PC-3 (cell line): Measurements from ENCODE around the gene COQ10A. TPM values are rescaled to one million over a fixed set of nuclear protein-coding genes. Genes with fewer than 3 reads are reported as not detected.

ENCODE experiments used
- ATAC-seq: fragments of 200-7000 bp; cut with Tn5 transposase; 2 replicates; pipeline ENCODE4 v1.9.1; 2020; ENCODE audit warnings: mild to moderate bottlenecking, moderate library complexity
- BruUV-seq: library from RNA; stranded (reverse); fragments of 400-500 nt; replicated peaks from 2 replicates; lab custom pipeline; 2021; lab: Mats Ljungman, UMichigan
- CTCF ChIA-PET: fragments of 300-600 bp; sonication (Branson Sonifier 250); formaldehyde crosslinking; loops from one replicate; lab custom pipeline; 2022; ENCODE audit warnings: antibody characterized with exemption; lab: Charles Lee
- POLR2A ChIA-PET: fragments of 300-600 bp; sonication (Branson Sonifier 250); formaldehyde crosslinking; loops from one replicate; lab custom pipeline; 2022; ENCODE audit warnings: antibody characterized with exemption; ENCODE audit not compliant: unreplicated experiment; lab: Charles Lee
- DNase-seq: peaks from one replicate; pipeline ENCODE4 v3.0.0-alpha.2; 2015
- H2AFZ ChIP-seq: fragments of 300-600 bp; sonication (generic); 2 replicates; pipeline ENCODE4 v1.6.0; 2016; ENCODE audit warnings: antibody characterized with exemption, low read length
- H3F3A ChIP-seq: fragments of 300-600 bp; sonication (generic); one replicate; pipeline ENCODE4 v1.6.0; 2017; ENCODE audit warnings: antibody characterized with exemption, low read length, control low read depth, mild to moderate bottlenecking; ENCODE audit not compliant: unreplicated experiment
- H3K27ac ChIP-seq: fragments of 300-600 bp; sonication (generic); 2 replicates; pipeline ENCODE4 v1.5.1; 2016; ENCODE audit warnings: mild to moderate bottlenecking, low read length
- H3K27me3 ChIP-seq: fragments of 300-600 bp; sonication (generic); 2 replicates; pipeline ENCODE4 v1.6.1; 2016; ENCODE audit warnings: low read length, mixed read lengths
- H3K36me3 ChIP-seq: fragments of 300-600 bp; sonication (generic); 2 replicates; pipeline ENCODE4 v1.6.1; 2016; ENCODE audit warnings: low read depth, mixed run types, low read length, mixed read lengths
- H3K4me1 ChIP-seq: fragments of 300-600 bp; sonication (generic); 2 replicates; pipeline ENCODE4 v1.5.1; 2016; ENCODE audit warnings: low read length; ENCODE audit not compliant: insufficient read depth
- H3K4me2 ChIP-seq: fragments of 300-600 bp; sonication (generic); 2 replicates; pipeline ENCODE4 v1.6.0; 2016; ENCODE audit warnings: low read length
- H3K4me3 ChIP-seq: fragments of 300-600 bp; sonication (generic); 2 replicates; pipeline ENCODE4 v1.5.1; 2016; ENCODE audit warnings: mild to moderate bottlenecking, low read length, mixed read lengths
- H3K79me2 ChIP-seq: fragments of 300-600 bp; sonication (generic); 2 replicates; pipeline ENCODE4 v1.6.1; 2017; ENCODE audit warnings: low read length, mixed read lengths
- H3K9ac ChIP-seq: fragments of 300-600 bp; sonication (generic); 2 replicates; pipeline ENCODE4 v1.6.0; 2016; ENCODE audit warnings: mild to moderate bottlenecking, low read length
- H3K9me2 ChIP-seq: fragments of 300-600 bp; sonication (generic); replicated peaks from 2 replicates; pipeline ENCODE4 v1.6.1; 2016; ENCODE audit warnings: mixed run types, low read length, mixed read lengths
- H3K9me3 ChIP-seq: fragments of 300-600 bp; sonication (generic); 2 replicates; pipeline ENCODE4 v1.6.1; 2016; ENCODE audit warnings: low read length, mixed read lengths
- H4K20me1 ChIP-seq: fragments of 300-600 bp; sonication (generic); 2 replicates; pipeline ENCODE4 v1.6.1; 2016; ENCODE audit warnings: low read length, mixed read lengths
- EZH2 ChIP-seq: fragments of 300-600 bp; sonication (generic); IDR thresholded peaks from one replicate; pipeline ENCODE4 v1.6.1; 2017; ENCODE audit warnings: antibody characterized with exemption, mild to moderate bottlenecking, low read length; ENCODE audit not compliant: unreplicated experiment
- EZH2phosphoT487 ChIP-seq: fragments of 300-600 bp; sonication (generic); IDR thresholded peaks from 2 replicates; pipeline ENCODE4 v1.6.1; 2018; ENCODE audit warnings: mild to moderate bottlenecking, antibody characterized with exemption, low read length, borderline replicate concordance
- intact Hi-C: fragments of 100-400 bp; cut with micrococcal nuclease; formaldehyde crosslinking; loops from 2 replicates; pipeline ENCODE4 v1.9.0; 2023
- total RNA-seq: library from RNA; depleted of rRNA; stranded (reverse); fragments of >200 nt; gene quantifications from 2 replicates; pipeline ENCODE4 v1.2.3, GENCODE V29; 2014
- TF ChIP-seq, protein P1 (sequence below): fragments of 300-600 bp; sonication (generic); conservative IDR thresholded peaks from 2 replicates; pipeline ENCODE4 v1.5.1; 2017; ENCODE audit warnings: antibody characterized with exemption, low read depth, mild to moderate bottlenecking, low read length

Gene COQ10A
- total RNA-seq, 1 experiment from 2014 or later, result 9.8 TPM

DNA sequence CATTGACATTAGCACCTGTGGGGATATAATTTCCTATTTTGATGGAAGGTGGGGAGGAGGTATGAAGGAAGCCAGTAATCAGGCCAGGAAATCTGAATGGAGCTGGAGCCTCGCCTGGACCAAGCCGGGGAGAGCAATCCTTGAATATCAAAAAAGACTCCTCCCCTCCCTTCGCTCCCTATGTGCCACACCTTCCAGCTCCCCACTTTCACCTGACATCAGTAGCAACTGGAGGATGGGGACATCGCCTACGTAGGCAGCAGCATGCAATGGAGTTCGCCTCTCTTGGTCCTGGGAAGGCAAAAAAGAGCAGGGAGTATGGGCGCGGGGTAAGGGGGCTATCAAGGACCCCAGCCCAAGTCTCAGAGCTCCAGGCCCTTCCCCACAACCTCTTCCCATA lies 9.7 kb upstream of the COQ10A start:
- H3K27ac ChIP-seq, result no peak overlapping the region
- H2AFZ ChIP-seq, result no peak overlapping the region; the same call in 1 of the 2 replicates
- TF ChIP-seq, protein P1, sequence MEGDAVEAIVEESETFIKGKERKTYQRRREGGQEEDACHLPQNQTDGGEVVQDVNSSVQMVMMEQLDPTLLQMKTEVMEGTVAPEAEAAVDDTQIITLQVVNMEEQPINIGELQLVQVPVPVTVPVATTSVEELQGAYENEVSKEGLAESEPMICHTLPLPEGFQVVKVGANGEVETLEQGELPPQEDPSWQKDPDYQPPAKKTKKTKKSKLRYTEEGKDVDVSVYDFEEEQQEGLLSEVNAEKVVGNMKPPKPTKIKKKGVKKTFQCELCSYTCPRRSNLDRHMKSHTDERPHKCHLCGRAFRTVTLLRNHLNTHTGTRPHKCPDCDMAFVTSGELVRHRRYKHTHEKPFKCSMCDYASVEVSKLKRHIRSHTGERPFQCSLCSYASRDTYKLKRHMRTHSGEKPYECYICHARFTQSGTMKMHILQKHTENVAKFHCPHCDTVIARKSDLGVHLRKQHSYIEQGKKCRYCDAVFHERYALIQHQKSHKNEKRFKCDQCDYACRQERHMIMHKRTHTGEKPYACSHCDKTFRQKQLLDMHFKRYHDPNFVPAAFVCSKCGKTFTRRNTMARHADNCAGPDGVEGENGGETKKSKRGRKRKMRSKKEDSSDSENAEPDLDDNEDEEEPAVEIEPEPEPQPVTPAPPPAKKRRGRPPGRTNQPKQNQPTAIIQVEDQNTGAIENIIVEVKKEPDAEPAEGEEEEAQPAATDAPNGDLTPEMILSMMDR, result no peak
- TF ChIP-seq EZH2phosphoT487, result no peak
- peak overlapping the region; percentile 90 for H3K4me2 ChIP-seq
- no peaks in the 10 kb centered on the region for H3F3A ChIP-seq
- peak overlapping the region; percentile 83 for H3K9ac ChIP-seq
- peaks cover 31% of the 10 kb centered on the region for H3K79me2 ChIP-seq
- POLR2A ChIA-PET, result no interaction called here
- peak overlapping the region; percentile 77 for H3K4me3 ChIP-seq
- no peaks in the 10 kb centered on the region for H3K27me3 ChIP-seq
- intact Hi-C loops, result no loop called here
- CTCF ChIA-PET, result interaction anchor here (0.9 kb wide), 1 partner anchor 23 kb away, joined by 3 read pairs; no protein-coding TSS in a partner anchor
- ATAC-seq, result no peak
- peaks cover 31% of the 10 kb centered on the region for H3K4me1 ChIP-seq
- H3K9me3 ChIP-seq, result no peaks in the 10 kb centered on the region
- H3K36me3 ChIP-seq, result peaks cover 36% of the 10 kb centered on the region
- no TSS peak for BruUV-seq
- no peaks in the 10 kb centered on the region for H3K9me2 ChIP-seq
- no peak for DNase-seq
- peaks cover 12% of the 10 kb centered on the region; the same call in 1 of the 2 replicates for H4K20me1 ChIP-seq

GRCh38 chr12:56257491-56258067 lies 9.2 kb upstream of the COQ10A start:
- TF ChIP-seq EZH2, result no peak
- TF ChIP-seq EZH2phosphoT487, result no peak
- TF ChIP-seq, protein P1, result peak; percentile 42
- Histone ChIP-seq H3K36me3 (peaks cover 31% of the 10 kb centered on the region), H3K4me3 (peak overlapping the region; percentile 77), H3K9me3 (no peaks in the 10 kb centered on the region), H3K9me2 (no peaks in the 10 kb centered on the region), H3K9ac (peak overlapping the region; percentile 83), H3K4me1 (peaks cover 31% of the 10 kb centered on the region), H2AFZ (peak overlapping the region; percentile 85), H3F3A (no peaks in the 10 kb centered on the region), H3K27me3 (no peaks in the 10 kb centered on the region), H3K4me2 (peak overlapping the region; percentile 90), H3K27ac (no peak overlapping the region), H3K79me2 (peaks cover 31% of the 10 kb centered on the region), H4K20me1 (peaks cover 12% of the 10 kb centered on the region; the same call in 1 of the 2 replicates)
- ChIA-PET CTCF (interaction anchor here (0.9 to 1.2 kb wide), 3 partner anchors 9 to 154 kb away, joined by 3 to 11 read pairs (median 4); partner anchors contain the start of gene COQ10A), POLR2A (no interaction called here)
- intact Hi-C loops, result no loop called here
- peak; percentile 36 for ATAC-seq
- TSS peak; percentile 30 for BruUV-seq
- DNase-seq, result peak; percentile 53
